IMR-90 (cell line): ENCODE measurements around the gene TAPT1. TPM values are rescaled to one million over a fixed set of nuclear protein-coding genes. Genes with fewer than 3 reads are reported as not detected.

Experiments
- ATAC-seq: fragments of 200-7000 bp; cut with Tn5 transposase; 2 replicates; pipeline ENCODE4 v1.9.1; 2020; ENCODE audit warnings: low read depth, mild to moderate bottlenecking, moderate library complexity
- BruUV-seq: library from RNA; stranded (reverse); fragments of 400-500 nt; replicated peaks from 2 replicates; lab custom pipeline; 2021; lab: Mats Ljungman, UMichigan
- CTCF ChIA-PET: fragments of 300-600 bp; formaldehyde crosslinking; extraction: SDS; loops from one replicate; lab custom pipeline; 2021; ENCODE audit warnings: antibody characterized with exemption; lab: Yijun Ruan, JAX
- POLR2A ChIA-PET: fragments of 300-600 bp; sonication (Branson Sonifier 250); formaldehyde crosslinking; loops from one replicate; lab custom pipeline; 2022; ENCODE audit warnings: antibody characterized with exemption; ENCODE audit not compliant: unreplicated experiment; lab: Charles Lee
- DNase-seq: peaks from one replicate; pipeline ENCODE4 v3.0.0; 2013
- H2AFZ ChIP-seq: replicated peaks from 2 replicates; pipeline ENCODE3; 2013; ENCODE audit warnings: low read length, mild to moderate bottlenecking; ENCODE audit not compliant: poor library complexity
- H2AK5ac ChIP-seq: 2 replicates; pipeline ENCODE4 v1.6.1; 2013; ENCODE audit warnings: low read depth, low read length, inconsistent platforms
- H2AK9ac ChIP-seq: replicated peaks from 2 replicates; pipeline ENCODE3; 2013; ENCODE audit warnings: mild to moderate bottlenecking, low read depth, low read length, moderate library complexity; ENCODE audit not compliant: poor library complexity
- H2BK120ac ChIP-seq: 2 replicates; pipeline ENCODE4 v1.6.1; 2013; ENCODE audit warnings: low read depth, low read length, inconsistent platforms
- H2BK15ac ChIP-seq: 3 replicates; pipeline ENCODE4 v1.6.1; 2013; ENCODE audit warnings: low read depth, low read length, inconsistent platforms
- H2BK20ac ChIP-seq: 2 replicates; pipeline ENCODE4 v1.6.1; 2013; ENCODE audit warnings: low read depth, mild to moderate bottlenecking, inconsistent platforms, low read length, moderate library complexity
- H2BK5ac ChIP-seq: 2 replicates; pipeline ENCODE4 v1.6.1; 2013; ENCODE audit warnings: mild to moderate bottlenecking, low read depth, low read length, inconsistent platforms; ENCODE audit not compliant: poor library complexity, severe bottlenecking
- H3K14ac ChIP-seq: replicated peaks from 2 replicates; pipeline ENCODE4 v1.6.1; 2013; ENCODE audit warnings: low read depth, low read length, inconsistent platforms
- H3K18ac ChIP-seq: 2 replicates; pipeline ENCODE4 v1.6.1; 2013; ENCODE audit warnings: low read depth, low read length, control low read depth
- H3K23ac ChIP-seq: 2 replicates; pipeline ENCODE4 v1.6.1; 2013; ENCODE audit warnings: low read depth, low read length, inconsistent platforms
- H3K27ac ChIP-seq: 2 replicates; pipeline ENCODE4 v1.5.1; 2013; ENCODE audit warnings: mild to moderate bottlenecking, control low read depth, low read length; ENCODE audit not compliant: insufficient read depth
- H3K27me3 ChIP-seq: 2 replicates; pipeline ENCODE4 v1.6.1; 2013; ENCODE audit warnings: low read length; ENCODE audit not compliant: control insufficient read depth, insufficient read depth
- H3K36me3 ChIP-seq: 2 replicates; pipeline ENCODE4 v1.6.1; 2013; ENCODE audit warnings: low read length, mixed read lengths; ENCODE audit not compliant: control insufficient read depth, insufficient read depth
- H3K4ac ChIP-seq: 2 replicates; pipeline ENCODE4 v1.6.1; 2013; ENCODE audit warnings: low read depth, low read length, inconsistent platforms
- H3K4me1 ChIP-seq: 2 replicates; pipeline ENCODE4 v1.6.1; 2013; ENCODE audit warnings: low read length, mixed read lengths; ENCODE audit not compliant: control insufficient read depth, insufficient read depth
- H3K4me2 ChIP-seq: 2 replicates; pipeline ENCODE4 v1.6.1; 2013; ENCODE audit warnings: low read depth, mild to moderate bottlenecking, control low read depth, low read length, moderate library complexity
- H3K4me3 ChIP-seq: 2 replicates; pipeline ENCODE4 v1.5.1; 2013; ENCODE audit warnings: low read depth, mild to moderate bottlenecking, control low read depth, low read length, moderate library complexity; ENCODE audit not compliant: insufficient read depth
- H3K56ac ChIP-seq: 2 replicates; pipeline ENCODE4 v1.6.1; 2013; ENCODE audit warnings: low read length, inconsistent platforms; ENCODE audit not compliant: insufficient read depth; ENCODE audit errors: extremely low read depth
- H3K79me1 ChIP-seq, 2 experiments: 2 replicates each; pipeline ENCODE4 v1.6.1; 2013; ENCODE audit warnings: low read length in 2 of 2, inconsistent platforms in 1 of 2, low read depth in 1 of 2
- H3K9ac ChIP-seq: 2 replicates; pipeline ENCODE4 v1.6.1; 2013; ENCODE audit warnings: low read depth, low read length, control low read depth
- H3K9me1 ChIP-seq: 2 replicates; pipeline ENCODE4 v1.6.1; 2013; ENCODE audit warnings: low read length, inconsistent platforms; ENCODE audit not compliant: insufficient read depth
- H3K9me3 ChIP-seq: 2 replicates; pipeline ENCODE4 v1.6.1; 2013; ENCODE audit warnings: low read length; ENCODE audit not compliant: control insufficient read depth, insufficient read depth
- H4K20me1 ChIP-seq: 2 replicates; pipeline ENCODE4 v1.6.1; 2013; ENCODE audit warnings: low read length, inconsistent platforms; ENCODE audit not compliant: insufficient read depth
- H4K5ac ChIP-seq: 2 replicates; pipeline ENCODE4 v1.6.1; 2013; ENCODE audit warnings: mild to moderate bottlenecking, low read depth, low read length, control low read depth
- H4K8ac ChIP-seq, 2 experiments: 2 replicates each; pipeline ENCODE4 v1.6.1; 2013; ENCODE audit warnings: low read depth in 2 of 2, low read length in 2 of 2, control low read depth in 1 of 2, inconsistent platforms in 1 of 2
- H4K91ac ChIP-seq: 2 replicates; pipeline ENCODE4 v1.6.1; 2013; ENCODE audit warnings: low read depth, low read length, inconsistent platforms; ENCODE audit not compliant: insufficient read depth
- BHLHE40 ChIP-seq: fragments of 150-350 bp; IDR thresholded peaks from 2 replicates; pipeline ENCODE4 v1.6.1; 2016; ENCODE audit warnings: mild to moderate bottlenecking, low read depth, low read length
- CEBPB ChIP-seq: IDR thresholded peaks from 2 replicates; pipeline ENCODE4 v1.6.1; 2012; ENCODE audit warnings: low read depth, low read length, improper control_type of control experiment
- CTCF ChIP-seq: conservative IDR thresholded peaks from 2 replicates; pipeline ENCODE4 v1.5.1; 2012; ENCODE audit warnings: mild to moderate bottlenecking, low read depth, low read length, improper control_type of control experiment
- ELK1 ChIP-seq: fragments of 150-350 bp; IDR thresholded peaks from 2 replicates; pipeline ENCODE4 v1.6.1; 2016; ENCODE audit warnings: low read depth, mild to moderate bottlenecking, low read length, moderate library complexity, borderline replicate concordance
- MAFK ChIP-seq: IDR thresholded peaks from 2 replicates; pipeline ENCODE4 v1.6.1; 2012; ENCODE audit warnings: low read depth, low read length, improper control_type of control experiment
- MXI1 ChIP-seq: IDR thresholded peaks from 2 replicates; pipeline ENCODE4 v1.6.1; 2012; ENCODE audit warnings: low read depth, mild to moderate bottlenecking, low read length, moderate library complexity, borderline replicate concordance
- RAD21 ChIP-seq: IDR thresholded peaks from 2 replicates; pipeline ENCODE4 v1.6.1; 2012; ENCODE audit warnings: low read length, improper control_type of control experiment
- RCOR1 ChIP-seq: IDR thresholded peaks from 2 replicates; pipeline ENCODE4 v1.6.1; 2012; ENCODE audit warnings: mild to moderate bottlenecking, low read length, improper control_type of control experiment; ENCODE audit not compliant: insufficient replicate concordance
- SMC3 ChIP-seq: fragments of 150-350 bp; IDR thresholded peaks from 2 replicates; pipeline ENCODE4 v1.6.1; 2016; ENCODE audit warnings: low read depth, mild to moderate bottlenecking, antibody characterized with exemption, low read length, moderate library complexity
- USF2 ChIP-seq: fragments of 150-350 bp; IDR thresholded peaks from 2 replicates; pipeline ENCODE4 v1.6.1; 2017; ENCODE audit warnings: mild to moderate bottlenecking, antibody characterized with exemption, low read length, low read depth
- WGBS, 2 experiments: methylation state at CpG; one replicate each; pipeline versions ENCODE4 v1.1.5 to v1.1.7; 2013; ENCODE audit warnings: missing lambda C conversion rate in 2 of 2; ENCODE audit not compliant: insufficient read length in 1 of 2; ENCODE audit errors: extremely low coverage in 2 of 2; 5-methylcytosine and 5-hydroxymethylcytosine counted together
- dilution Hi-C: fragments of 300-500 bp; cut with HindIII; formaldehyde crosslinking; loops from one replicate; pipeline ENCODE4 v1.14.3; 2018; ENCODE audit warnings: low sequenced_read_pairs; ENCODE audit not compliant: unreplicated experiment
- in situ Hi-C: fragments of 300-500 bp; cut with MboI; formaldehyde crosslinking; loops from 3 replicates; pipeline ENCODE4 v1.14.3; 2019; ENCODE audit warnings: low sequenced_read_pairs, inconsistent platforms, mixed read lengths
- intact Hi-C: fragments of 100-400 bp; cut with micrococcal nuclease; formaldehyde crosslinking; loops from 2 replicates; pipeline ENCODE4 v1.10.0; 2022
- polyA plus RNA-seq, 3 experiments: library from polyadenylated mRNA; depleted of rRNA; stranded (reverse); fragments of >200 nt; gene quantifications; 2 replicates each; pipeline ENCODE4 v1.2.3, GENCODE V29; 2012; ENCODE audit warnings: low replicate concordance in 1 of 3
- total RNA-seq: library from RNA; depleted of rRNA; stranded (reverse); fragments of >200 nt; gene quantifications from 2 replicates; pipeline ENCODE4 v1.2.3, GENCODE V29; 2012

The TAPT1 gene
- total and polyA plus RNA-seq, 2 of the 4 experiments (the other 2 are of a cell fraction), result 5.6 to 12.2 TPM

- in situ Hi-C loops (no loop called here), dilution Hi-C loops (no loop called here), intact Hi-C loops (no loop called here)
- Histone ChIP-seq H2AFZ (no peak overlapping the region), H3K9me1 (0 out of 2 replicates have a peak, but pooled peaks cover under 1% of the 10 kb centered on the region), H2AK9ac (no peak overlapping the region), H3K36me3 (no peaks in the 10 kb centered on the region), H2BK20ac (no peak overlapping the region), H3K27ac (no peak overlapping the region), H3K9me3 (no peaks in the 10 kb centered on the region), H3K4me1 (no peaks in the 10 kb centered on the region), H4K8ac (no peak overlapping the region), H3K27me3 (peaks cover 4% of the 10 kb centered on the region), H3K14ac (no peak overlapping the region), H3K79me1 (no peaks in the 10 kb centered on the region), H3K18ac (no peak overlapping the region), H2BK5ac (no peak overlapping the region), H3K9ac (no peak overlapping the region), H3K4ac (no peak overlapping the region), H3K4me2 (no peak overlapping the region), H3K23ac (no peak overlapping the region), H2BK120ac (no peak overlapping the region), H3K4me3 (no peak overlapping the region), H2BK15ac (no peak overlapping the region), H4K20me1 (no peaks in the 10 kb centered on the region), H2AK5ac (no peak overlapping the region), H4K5ac (no peak overlapping the region), H3K56ac (no peak overlapping the region), H4K91ac (no peak overlapping the region)
- TF ChIP-seq USF2 (no peak), RCOR1 (no peak), MXI1 (no peak), BHLHE40 (no peak), SMC3 (no peak), RAD21 (no peak), MAFK (no peak), CTCF (no peak), CEBPB (no peak), ELK1 (no peak)
- BruUV-seq, result no TSS peak
- no peak for DNase-seq
- ChIA-PET CTCF (no interaction called here), POLR2A (no interaction called here)
- no peak for ATAC-seq
- 71% methylated on average over 1 of the region's 5 CpGs; no CpG with 5 or more reads in 1 of the 2 experiments for WGBS, 2 experiments
Measured at GRCh38 chr4:16111533-16111932, 114.7 kb downstream of the TAPT1 start.
